ENCODE data around the gene TANK.
"Not testable (repeated sequence)": the region's sequence is repeated elsewhere in the genome, so short reads cannot be mapped to it uniquely, and the experiment has no call there.

The TANK gene

DNA sequence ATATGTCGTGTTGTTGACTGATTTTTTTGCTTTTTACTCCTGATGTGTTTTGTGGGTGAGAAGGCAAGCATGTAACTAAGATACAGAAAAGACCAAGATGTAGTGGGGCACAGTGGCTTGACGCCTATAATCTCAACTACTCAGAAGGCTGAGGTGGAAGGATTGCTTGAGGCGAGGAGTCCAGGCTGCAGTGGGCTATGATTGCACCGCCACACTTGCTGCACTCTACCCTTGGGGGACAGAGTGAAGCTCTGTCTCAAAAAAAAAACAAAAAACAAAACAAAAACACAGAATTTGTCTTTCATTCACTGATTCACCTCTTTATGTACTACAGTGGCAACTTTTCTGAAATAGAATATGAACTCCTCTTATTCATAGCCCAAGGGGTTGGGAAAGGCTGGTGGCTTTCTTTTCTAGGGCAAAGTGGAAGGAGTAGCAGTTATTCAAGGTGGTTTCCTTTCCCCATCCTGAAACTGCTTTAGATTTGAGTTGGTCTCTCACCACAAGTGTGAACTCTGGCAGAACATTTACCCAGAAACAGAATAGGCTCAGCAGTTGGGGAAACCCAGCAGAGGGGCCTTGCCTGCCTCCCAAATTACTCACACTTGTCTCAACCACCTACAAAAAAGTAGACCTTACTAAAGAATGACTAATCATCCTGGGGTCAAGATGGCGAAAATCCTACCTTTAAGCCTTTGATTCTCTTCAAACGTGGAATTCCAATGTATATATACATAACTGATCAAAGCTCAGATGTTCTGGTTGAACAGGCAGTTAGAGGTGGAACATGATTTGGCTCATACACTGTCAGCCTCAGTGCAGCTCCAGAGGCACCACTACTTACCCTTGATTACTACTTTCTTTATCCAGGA, 6.5 kb downstream of the TANK start:
- peak; percentile 50 for DNase-seq (ENCODE audit: low read depth)

- no peak for DNase-seq (ENCODE audit: low read depth)
Observed at GRCh38 chr2:161169335-161169734, 9.1 kb downstream of the TANK start.

- DNase-seq (ENCODE audit: low read depth) = no peak
Observed at GRCh38 chr2:161170377-161170776, 10.1 kb downstream of the TANK start.

DNA sequence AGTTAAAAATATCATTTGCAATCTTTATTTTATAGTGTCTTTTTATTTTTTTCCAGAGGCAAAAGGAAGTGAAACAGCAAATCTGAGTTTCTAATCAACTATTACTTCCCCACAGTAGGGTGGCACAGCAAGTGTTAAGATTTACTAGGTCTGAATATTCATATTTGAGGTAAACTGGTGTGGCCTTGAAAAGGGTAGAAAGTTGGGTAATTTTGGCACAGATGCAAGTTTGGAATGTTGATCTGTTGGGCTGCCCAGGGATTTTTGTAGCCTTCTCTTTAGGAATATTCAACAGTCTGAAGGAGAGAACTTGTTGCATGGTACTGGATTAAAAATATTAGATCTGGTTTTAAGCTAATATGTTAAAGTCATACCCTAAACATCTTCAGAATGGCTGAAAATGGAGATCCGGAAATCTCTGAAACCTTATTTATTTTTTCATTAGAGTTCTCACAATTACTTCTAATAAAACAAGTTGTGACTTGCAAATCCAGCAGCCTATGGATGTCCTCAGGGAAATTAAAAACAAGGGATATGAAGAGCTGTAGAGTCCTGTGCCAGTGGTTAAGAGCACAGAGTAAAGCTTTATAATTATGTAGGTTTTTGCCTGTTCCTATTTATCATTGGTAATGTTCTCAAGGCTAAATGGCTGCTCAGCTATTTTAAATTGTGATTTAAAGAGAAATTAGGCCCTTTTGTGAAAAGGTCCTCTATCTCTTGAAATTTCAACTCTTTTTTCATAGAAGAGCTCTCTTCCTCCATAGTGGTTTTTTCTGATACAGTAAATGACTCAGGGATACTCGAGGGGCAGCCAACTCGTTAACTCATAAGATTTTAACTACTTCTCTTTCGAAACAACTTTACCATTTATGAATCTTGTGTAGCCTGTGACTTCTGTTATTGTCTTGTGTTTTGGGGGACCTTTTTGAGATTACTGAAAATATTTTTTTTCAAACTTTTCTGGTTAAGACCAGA, 11.0 kb downstream of the TANK start:
- peak; percentile 29 for DNase-seq (ENCODE audit: low read depth)

DNA sequence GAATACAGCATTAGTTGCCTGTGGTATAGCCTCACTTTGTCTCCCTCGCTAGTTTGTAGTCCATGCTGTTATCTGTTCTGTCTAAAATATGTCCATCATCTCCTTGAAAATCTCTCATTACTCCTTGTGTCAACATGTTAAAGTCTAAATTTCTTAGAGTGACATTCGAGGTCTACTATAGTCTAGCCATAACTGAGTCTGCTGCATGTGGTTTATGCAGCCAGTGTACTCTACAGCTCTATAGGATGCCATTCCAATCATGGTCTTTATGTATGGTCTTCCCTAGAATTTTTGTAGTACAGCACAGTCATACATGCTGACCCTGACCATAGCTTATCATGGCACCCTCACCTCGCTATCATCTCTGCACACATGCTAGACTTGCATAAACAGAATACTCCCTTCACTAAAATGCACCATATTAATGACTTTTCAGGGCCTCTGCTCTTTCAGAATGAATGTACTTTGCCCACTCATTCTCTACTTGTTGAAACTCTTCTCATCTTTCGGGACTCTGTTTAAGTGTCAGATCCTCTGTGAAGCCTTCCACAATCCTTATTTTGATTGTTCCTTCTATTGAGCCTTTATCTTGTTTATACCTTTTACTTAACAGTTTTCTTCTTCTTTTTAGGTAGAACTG, 12.8 kb downstream of the TANK start:
- no peak for DNase-seq (ENCODE audit: low read depth)

DNA sequence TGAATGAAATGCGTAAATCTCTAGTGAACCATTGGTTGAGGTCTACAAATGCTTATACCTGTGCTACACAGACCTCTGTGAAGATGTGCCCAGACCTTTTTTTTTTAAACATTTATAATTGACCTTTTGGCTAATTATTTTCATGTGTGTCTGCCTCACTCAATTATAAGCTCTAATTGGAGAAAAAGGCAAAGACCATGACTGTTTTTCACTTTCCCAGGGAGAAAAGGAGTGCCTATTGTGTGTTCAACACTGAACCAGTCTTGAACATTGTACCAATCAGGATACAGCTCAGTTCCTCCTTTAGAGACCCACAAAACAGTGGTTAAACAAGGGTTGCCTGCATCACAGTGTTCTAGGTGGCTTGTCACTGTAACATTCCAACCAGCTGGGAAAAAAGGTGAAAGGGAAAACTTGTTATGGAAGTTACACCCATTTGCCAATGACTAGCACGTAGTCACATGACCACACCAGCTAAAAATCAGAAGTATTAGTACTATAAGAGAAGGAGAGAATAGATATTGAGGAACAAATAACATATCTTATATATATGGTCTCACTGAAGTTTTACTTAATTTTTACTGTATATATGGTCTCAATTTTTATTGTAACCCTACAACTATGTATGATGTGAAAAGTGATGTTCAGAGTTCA, 13.4 kb downstream of the TANK start:
- DNase-seq (ENCODE audit: low read depth) = no peak

GRCh38 chr2:161177969-161178368, 17.7 kb downstream of the TANK start:
- peak; percentile 24 for DNase-seq (ENCODE audit: low read depth)

DNA sequence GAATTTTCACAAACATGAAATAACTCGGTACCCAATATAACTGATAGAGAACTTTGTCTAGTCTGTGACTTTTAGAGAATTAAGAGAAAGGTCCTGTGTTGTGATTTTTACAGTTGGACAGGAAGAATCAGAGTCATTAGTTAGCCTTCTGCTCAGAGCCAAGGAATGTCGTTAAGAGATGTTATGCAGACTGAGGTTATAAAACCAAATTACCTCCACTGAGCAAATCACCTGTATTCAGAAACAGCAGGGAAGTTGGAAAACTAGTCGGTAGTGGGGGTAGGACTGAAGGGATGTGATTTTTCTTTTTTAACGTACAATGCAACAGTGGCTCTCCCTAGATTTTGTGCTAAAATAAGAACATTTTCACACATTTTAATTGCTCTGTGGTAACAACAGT, 18.5 kb downstream of the TANK start:
- DNase-seq (ENCODE audit: low read depth) = no peak

DNA sequence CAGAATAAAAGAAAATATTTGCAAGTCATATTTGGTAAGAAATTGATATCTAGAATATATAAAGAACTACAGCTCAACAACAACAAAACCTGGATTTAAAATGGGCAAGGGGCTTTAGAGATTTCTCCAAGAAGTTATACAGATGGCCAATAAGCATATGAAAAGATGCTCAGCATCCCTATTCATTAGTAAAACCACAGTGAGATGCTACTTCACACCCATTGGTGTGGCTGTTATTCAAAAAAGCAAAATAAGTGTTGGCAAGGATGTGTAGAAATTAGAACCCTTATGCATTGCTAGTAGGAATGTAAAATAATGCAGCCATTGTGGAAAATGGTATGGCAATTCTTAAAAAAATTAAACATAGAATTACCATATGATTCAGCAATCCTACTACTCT, 29.8 kb downstream of the TANK start:
- no peak for DNase-seq (ENCODE audit: low read depth)

- DNase-seq (ENCODE audit: low read depth) = not testable (repeated sequence)
Observed at GRCh38 chr2:161195602-161196001, 35.4 kb downstream of the TANK start.

- no peak for DNase-seq (ENCODE audit: low read depth)
Observed at GRCh38 chr2:161199912-161200701, 39.9 kb downstream of the TANK start.

GRCh38 chr2:161204846-161205245, 44.6 kb downstream of the TANK start:
- peak; percentile 30 for DNase-seq (ENCODE audit: low read depth)

- DNase-seq (ENCODE audit: low read depth) = peak; percentile 65
Observed at GRCh38 chr2:161206471-161207032, 46.3 kb downstream of the TANK start.

DNA sequence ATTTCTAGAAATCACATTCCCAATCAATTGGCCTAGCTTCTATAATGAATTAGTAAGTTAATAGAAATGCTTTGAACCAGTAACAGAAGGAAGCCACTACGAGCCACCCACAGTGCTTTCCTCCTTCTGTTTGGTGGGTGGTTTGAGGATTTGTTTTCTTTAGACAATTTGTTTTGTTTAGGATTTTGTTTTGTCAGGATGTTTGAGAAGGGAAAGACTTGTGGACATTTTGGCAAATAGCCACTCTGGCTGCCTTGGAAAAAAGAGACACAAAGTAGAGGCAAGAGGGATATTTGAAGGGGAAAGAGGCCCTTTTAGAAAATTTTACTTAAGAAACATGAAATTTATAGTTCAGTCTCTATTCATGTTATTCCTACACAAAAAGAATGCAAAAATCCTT, 47.7 kb downstream of the TANK start:
- no peak for DNase-seq (ENCODE audit: low read depth)

DNA sequence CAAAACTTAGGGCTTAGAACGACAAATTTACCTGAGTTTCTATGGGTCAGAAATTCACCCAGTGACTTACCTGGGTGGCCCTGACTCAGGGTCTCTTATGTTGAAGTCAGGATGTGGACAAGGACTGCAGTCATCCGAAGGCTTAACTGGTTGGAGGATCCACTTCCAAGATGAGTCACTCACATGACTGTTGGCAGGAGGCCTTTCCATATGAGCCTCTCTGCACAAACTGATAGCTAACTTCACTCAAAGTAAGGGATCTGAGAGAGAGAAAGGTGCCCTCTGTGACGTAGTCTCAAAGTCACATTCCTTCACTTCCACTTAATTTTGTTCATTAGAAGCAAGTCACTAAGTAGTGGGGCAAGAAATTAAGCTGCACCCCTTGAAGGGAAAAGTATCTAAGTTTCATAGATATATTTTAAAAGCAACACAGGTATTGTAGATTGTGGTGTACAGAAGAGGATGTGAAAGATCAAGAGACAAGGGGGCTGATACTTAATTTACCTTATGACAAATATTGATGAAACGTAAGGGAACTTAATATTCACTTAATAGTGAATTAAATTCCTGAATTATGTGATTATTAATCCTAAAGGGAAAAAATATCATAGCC, 48.4 kb downstream of the TANK start:
- DNase-seq (ENCODE audit: low read depth) = peak; percentile 91

- no peak for DNase-seq (ENCODE audit: low read depth)
Observed at GRCh38 chr2:161209902-161210301, 49.7 kb downstream of the TANK start.

DNA sequence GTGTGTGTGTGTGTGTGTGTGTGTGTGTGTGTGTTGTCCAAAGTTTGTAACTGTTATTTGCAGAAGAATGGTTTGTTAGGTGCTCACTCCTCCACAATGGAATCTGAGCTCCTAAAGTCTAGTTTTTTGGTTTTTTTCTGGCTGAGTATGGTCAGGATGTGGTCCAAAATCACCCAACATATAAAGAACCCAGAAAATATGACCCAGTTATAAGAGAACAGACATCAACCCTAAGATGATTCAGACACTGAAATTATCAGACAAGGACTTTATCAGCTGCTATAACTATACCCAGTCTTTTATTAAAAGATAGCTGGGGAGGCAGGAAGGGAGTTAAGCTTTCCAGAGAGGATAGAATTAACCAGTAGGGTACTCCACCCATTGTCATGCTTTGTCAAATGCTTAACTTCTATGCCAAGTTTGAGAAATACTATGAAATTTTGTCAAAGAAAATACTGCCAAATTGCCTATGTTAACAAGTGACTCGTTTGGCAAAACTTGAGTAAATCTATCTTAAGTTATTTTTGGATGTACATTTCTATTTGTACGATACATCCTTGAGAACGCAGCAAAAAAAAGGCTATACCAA, 57.5 kb downstream of the TANK start:
- DNase-seq (ENCODE audit: low read depth) = no peak

GRCh38 chr2:161219211-161219610, 59.0 kb downstream of the TANK start:
- DNase-seq (ENCODE audit: low read depth) = no peak

GRCh38 chr2:161223139-161223732, 63.0 kb downstream of the TANK start:
- DNase-seq (ENCODE audit: low read depth) = peak; percentile 61
